Activated CD4-positive, CD25-positive, alpha-beta regulatory T cell treated with anti-CD3 and anti-CD28 coated beads, Interleukin-2, amount 50 U/mL, for 24 hours (primary cell): ENCODE results near the gene DNASE2.
"Not testable (repeated sequence)": the region's sequence is repeated elsewhere in the genome, so short reads cannot be mapped to it uniquely, and the experiment has no call there.

Source experiments
- ATAC-seq, 2 donors: fragments of 150-1000 bp; cut with Tn5 transposase; one replicate each; pipeline ENCODE4 v1.10.0; 2021; ENCODE audit warnings: mild to moderate bottlenecking in 1 of 2, moderate library complexity in 1 of 2

The DNASE2 gene

GRCh38 chr19:12864143-12864542 is 17.1 kb downstream of the DNASE2 start:
- ATAC-seq = no peak

DNA sequence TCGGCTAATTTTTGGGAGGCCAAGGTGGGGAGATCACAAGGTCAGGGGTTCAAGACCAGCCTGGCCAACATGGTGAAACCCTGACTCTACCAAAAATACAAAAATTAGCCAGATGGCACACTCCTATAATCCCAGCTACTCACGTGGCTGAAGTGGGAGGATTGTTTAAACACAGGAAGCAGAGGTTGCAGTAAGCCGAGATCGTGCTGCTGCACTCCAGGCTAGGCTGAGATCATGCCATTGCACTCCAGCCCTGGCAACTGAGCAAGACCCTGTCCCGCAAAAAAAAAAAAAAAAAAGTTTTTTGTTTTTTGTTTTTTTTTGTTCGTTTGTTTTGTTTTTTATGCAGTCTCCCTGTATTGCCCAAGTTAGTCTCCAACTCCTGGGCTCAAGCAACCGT is 21.7 kb downstream of the DNASE2 start:
- ATAC-seq = no peak

DNA sequence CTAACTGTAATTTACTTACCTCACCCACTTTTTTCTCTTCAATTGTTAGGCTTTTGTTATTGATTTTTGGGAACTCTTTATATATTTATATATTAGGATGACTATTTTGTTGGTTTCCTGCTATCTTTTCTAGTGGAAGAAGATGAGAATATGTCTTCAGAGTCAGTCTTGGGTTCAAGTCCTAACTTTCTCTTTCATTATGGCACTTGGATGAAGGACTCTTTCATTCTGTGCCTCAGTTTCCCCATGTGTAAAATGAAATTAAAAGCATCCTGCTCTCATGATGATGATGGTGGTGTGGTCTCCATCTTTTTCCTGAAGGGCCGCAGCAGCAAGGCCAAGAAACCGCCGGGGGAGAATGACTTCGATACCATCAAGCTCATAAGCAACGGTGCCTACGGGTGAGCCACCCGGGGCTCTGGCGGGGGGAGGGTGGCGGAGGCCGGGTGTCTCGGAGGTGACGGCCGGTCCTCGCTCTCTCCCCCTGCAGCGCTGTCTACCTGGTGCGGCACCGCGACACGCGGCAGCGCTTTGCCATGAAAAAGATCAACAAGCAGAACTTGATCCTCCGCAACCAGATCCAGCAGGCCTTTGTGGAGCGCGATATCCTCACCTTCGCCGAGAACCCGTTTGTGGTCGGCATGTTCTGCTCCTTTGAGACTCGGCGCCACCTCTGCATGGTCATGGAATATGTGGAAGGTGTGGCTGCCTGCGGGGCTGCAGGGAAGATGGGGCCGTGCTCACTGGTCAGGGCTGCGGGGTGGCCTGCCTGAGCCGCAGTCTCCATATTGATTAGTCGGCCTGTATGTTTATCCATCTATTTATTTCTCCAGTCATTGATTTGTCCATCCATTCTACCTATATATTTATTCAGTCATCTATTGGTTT is 23.0 kb downstream of the DNASE2 start:
- no peak for ATAC-seq

GRCh38 chr19:12856653-12857052 is 24.6 kb downstream of the DNASE2 start:
- no peak for ATAC-seq

- peak; percentile 97 to 98 for ATAC-seq
Observed at GRCh38 chr19:12847159-12848139, 33.8 kb downstream of the DNASE2 start.

DNA sequence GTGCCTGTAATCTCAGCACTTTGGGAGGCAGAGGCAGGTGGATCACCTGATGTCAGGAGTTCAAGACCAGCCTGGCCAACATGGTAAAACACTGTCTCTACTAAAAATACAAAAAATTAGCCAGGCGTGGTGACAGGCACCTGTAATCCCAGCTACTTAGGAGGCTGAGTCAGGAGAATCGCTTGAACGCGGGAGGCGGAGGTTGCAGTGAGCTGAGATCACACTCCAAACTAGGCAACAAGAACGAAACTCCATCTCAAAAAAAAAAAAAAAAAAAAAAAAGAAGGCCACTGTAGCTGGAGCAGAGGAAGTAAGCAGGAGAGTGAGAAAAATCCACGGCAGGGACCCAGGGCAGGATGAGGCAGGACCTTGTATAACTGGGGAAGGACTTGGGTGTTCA is 34.6 kb downstream of the DNASE2 start:
- ATAC-seq = not testable (repeated sequence)

GRCh38 chr19:12843999-12844732 is 37.1 kb downstream of the DNASE2 start:
- ATAC-seq = no peak

- no peak for ATAC-seq
Observed at GRCh38 chr19:12843328-12843727, 37.9 kb downstream of the DNASE2 start.

GRCh38 chr19:12842511-12842910 is 38.7 kb downstream of the DNASE2 start:
- no peak for ATAC-seq

DNA sequence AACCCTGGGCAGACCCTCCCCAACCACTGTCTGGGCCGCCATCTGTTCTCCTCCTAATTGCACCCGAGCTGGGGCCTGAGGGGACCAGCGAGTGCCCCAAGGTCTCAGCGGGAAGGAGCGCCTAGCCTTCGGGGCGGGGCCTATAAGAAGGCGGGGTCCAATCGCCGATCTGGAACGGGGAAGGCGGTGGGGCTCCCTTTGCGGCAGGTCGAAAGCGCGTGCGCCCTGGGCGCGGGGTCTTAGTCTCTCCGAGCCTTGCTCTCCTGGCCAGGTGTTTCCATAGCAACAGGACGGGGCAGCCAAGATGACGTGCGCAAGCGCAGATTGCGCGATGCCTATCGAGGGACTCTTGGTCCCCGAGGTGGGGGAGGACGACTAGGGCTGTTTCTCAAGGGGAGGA is 40.2 kb downstream of the DNASE2 start:
- ATAC-seq = no peak

DNA sequence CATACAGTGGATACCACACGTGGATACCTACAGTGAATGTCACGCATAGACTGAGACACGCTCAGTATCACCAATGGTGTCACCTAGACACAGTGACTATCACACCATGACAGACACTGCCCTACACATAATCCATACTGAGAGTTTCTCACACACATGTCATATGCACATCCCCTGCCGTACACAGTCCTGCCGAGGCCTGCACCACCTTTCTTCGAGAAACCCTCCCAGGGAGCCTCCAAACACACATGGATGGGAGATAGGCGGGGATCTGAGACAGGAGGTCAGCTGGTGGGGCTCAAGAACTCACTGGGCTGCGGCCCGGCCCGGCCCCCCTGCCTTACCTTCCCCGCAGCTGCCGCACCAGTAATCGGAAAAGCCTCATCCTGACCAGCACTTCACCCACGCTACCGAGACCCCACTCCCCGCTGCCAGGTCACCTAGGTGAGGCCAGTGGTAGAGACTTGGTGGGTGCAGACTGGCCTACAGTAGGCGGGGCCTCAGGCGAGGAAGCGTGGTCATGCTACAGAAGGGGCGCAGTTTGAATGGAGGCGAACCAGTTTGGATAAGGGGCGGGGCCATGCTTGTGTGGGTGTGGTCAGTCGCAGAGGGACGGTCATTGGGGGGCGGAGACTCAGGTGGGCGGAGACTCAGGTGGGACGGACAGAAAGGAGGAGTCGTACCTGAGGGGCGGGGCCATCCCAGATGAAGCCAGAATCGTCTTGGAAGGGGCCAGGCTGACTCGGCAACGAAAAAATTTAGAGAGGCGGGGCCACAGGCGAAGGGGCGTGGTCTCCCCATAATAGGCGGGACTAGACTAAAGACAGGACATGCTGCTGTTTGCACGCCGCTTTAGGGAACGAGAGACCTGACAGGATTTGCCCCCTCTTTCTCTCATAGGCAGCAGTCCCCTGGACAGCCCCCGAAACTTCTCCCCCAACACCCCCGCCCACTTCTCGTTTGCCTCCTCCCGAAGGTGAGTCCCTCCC is 40.9 kb downstream of the DNASE2 start:
- ATAC-seq = no peak

GRCh38 chr19:12838886-12839756 is 42.1 kb downstream of the DNASE2 start:
- peak; percentile 52 to 58 for ATAC-seq

DNA sequence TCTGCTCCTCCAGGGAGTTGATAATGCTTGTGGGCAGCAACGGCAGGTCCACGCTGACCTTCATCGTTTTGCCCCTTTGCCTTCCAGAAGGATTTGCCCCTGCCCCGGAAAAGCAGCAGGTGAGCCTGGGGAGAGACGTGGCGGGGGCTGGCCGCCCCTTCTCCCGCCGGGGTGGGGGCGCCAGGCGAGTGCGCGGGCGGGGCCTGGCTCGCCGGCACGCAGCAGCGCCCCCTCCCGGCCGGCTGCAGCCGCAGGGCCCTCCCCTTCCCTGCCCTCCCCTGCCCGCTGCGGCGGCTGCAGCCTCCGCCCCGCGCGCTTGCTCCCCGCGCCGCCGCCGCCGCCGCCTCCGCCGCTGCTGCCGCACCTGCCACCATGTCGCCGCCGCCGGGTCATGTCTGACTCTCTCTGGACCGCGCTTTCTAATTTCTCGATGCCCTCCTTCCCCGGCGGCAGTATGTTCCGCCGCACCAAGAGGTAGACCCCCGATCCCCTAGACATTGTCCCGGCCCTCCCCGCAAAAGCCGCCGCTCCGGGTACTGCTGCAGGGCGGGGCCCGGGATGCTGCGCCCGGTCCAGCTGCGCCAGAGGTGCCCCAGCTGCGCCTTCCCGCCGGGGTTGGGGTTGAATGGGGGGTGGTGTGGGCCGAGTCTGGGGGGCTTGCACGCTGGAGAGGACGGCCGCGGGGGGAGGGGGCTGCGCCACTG is 42.9 kb downstream of the DNASE2 start, which contains the start of gene MAST1:
Gene MAST1, plus strand, starts transcription at position 334 of the 704 bp plus-strand sequence. Its CDS starts 58 bp downstream, at position 392.
- ATAC-seq = peak; percentile 55 to 58

GRCh38 chr19:12837225-12837624 is 44.0 kb downstream of the DNASE2 start:
- peak in 1 of 2 donors; percentile 34 for ATAC-seq

DNA sequence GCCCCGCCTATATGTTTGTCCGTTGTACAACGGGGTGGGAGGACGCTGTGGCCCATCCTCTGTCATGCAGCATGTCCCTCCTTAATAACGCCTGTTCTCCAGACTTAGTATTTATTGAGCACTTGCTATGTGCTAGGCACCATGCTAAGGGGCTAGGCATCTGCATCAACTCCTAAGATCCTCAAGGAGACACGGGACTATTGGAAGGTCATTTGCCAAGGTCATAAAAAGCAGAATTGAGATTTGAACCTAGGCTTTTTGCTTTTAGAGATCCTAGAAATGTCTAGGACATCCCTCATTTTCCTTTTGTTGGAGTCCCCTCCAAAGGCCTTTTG is 44.8 kb downstream of the DNASE2 start:
- no peak for ATAC-seq

DNA sequence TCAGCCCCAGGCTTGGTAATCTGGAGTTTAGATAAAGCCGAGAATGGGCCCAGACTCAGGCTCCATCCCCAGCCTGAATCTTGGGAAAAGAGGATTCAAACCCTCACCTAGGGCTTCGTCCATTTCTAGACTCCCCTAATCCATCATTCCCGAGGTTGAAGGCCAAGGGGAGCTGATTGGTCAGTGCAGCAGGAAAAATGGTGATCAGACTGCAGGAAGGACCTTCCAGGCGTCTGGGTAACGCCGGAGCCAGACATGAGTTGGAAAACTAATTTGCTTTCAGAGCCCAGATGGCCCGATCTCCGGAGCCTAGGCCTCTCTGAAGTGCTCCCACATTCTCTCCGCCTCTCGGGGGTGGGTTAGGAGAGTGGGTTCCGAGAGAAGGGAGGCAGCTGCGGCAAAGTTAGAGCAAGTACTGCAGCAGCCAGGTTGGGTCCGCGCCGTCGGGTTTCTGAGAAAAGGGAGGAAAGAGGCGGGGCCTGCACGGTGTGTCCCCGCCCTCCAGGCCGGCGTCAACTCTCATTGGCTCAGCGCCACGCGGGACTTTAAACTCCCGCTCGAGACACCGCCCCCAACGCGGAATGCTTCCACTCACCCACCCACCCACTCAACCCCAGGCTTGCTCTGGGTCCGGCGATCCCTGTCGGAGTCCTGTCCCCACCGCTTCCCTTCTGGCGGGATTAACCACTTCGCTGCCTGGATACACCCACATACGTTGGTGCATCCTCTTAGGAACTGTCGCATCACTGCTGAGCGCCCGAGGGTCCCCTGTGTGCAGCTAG is 46.1 kb downstream of the DNASE2 start:
- ATAC-seq = no peak

DNA sequence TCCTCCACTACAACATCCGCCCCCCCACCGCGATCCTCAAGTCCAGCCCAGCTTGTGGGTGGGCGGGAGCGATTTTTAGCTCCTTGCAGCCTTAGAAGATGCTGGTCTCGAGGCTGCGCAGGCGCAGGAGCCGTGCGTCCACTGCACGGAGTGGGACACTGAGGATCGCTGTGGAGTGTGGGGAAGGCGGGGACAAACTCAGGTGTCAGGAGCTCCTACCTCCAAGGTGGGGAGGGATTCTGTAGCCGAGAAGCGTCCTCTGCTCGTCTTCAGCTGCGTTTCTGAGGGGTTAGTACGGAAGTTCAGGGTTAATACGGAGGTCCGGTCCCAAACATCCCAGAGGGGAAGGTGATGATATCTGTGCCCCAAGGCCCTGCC is 46.7 kb downstream of the DNASE2 start, which contains the start of gene RTBDN:
Gene RTBDN, minus strand, starts transcription at position 14 of the 378 bp plus-strand sequence. CDS start 4,600 bp downstream, outside the sequence.
- no peak for ATAC-seq

DNA sequence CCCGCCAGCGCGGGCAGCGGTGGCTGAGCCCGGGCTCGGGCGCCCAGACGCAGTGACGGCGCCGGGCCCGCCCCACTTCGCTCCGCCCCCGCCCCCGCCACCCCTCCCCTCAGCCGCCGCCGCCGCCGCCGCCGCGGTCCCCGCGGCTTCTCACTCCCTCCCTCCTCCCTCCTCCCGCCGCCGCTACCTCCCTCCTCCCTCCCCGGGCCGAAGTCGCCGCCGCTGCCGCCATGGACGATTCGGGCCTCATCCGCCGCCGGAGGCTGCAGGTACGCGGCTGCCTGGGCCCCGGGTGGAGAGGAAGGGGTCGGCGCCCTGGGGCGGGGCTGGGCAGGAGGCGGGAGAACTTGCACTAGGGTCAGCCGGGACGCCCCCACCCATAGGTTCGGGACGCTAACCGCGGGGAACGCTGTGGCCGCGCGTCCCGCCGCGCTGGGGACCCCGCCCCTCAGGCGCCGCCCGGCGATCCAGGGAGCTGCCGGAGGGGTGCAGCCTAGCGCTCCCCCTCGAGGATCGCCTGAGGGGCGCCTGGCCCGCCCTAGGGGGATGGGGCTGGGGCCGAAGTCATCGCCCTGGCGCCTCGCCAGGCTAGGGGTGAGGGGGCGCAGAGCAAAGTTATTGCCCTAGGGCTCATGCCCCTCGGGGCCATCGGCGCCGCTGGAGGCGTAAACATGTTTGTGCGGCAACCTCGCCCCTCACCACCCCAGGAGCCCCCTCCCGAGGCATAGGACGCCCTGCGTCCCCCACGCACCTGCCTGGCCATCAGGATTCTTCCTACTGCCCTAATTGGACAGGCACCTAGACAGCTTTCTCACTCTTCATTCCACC is 47.3 kb downstream of the DNASE2 start:
- ATAC-seq = peak in 1 of 2 donors; percentile 28
